Brain microvascular endothelial cell (primary cell): ENCODE measurements around the gene RPL27A.

Experiments used
- DNase-seq: peaks from one replicate; pipeline ENCODE4 v3.0.0-alpha.2; 2020
- H3K27ac ChIP-seq: fragments of 250-450 bp; sonication (Bioruptor Pico); 2 replicates; pipeline ENCODE4 v1.5.1; 2020; ENCODE audit warnings: mild to moderate bottlenecking, moderate library complexity
- H3K27me3 ChIP-seq: fragments of 250-450 bp; sonication (Bioruptor Pico); replicated peaks from 2 replicates; pipeline ENCODE4 v1.5.1; 2020; ENCODE audit warnings: mild to moderate bottlenecking
- H3K36me3 ChIP-seq: fragments of 250-450 bp; sonication (Bioruptor Pico); replicated peaks from 2 replicates; pipeline ENCODE4 v1.5.1; 2020; ENCODE audit warnings: mild to moderate bottlenecking
- H3K4me3 ChIP-seq: 2 replicates; pipeline ENCODE4 v1.5.1; 2011; ENCODE audit warnings: low read depth, mild to moderate bottlenecking, control low read depth, low read length, moderate library complexity
- CTCF ChIP-seq: IDR thresholded peaks from 2 replicates; pipeline ENCODE4 v1.5.1; 2011; ENCODE audit warnings: low read depth, mild to moderate bottlenecking, moderate library complexity, low read length, control low read depth, inconsistent platforms; ENCODE audit errors: missing control alignments
- in situ Hi-C: cut with HindIII; loops from 2 replicates; pipeline ENCODE4 v1.10.0; 2017; ENCODE audit warnings: low sequenced_read_pairs, low pct_ligation_motif_present

The RPL27A gene

GRCh38 chr11:8684600-8685290 lies 2.2 kb downstream of the RPL27A start:
- H3K27ac ChIP-seq, result peak overlapping the region; percentile 93
- in situ Hi-C loops, result no loop called here

GRCh38 chr11:8685306-8685705 lies 2.7 kb downstream of the RPL27A start:
- in situ Hi-C loops, result no loop called here
- Histone ChIP-seq H3K36me3 (peaks cover 43% of the 10 kb centered on the region), H3K4me3 (peak overlapping the region; percentile 96), H3K27me3 (no peaks in the 10 kb centered on the region), H3K27ac (no peak overlapping the region)
- TF ChIP-seq CTCF, result no peak
- no peak for DNase-seq

More at GRCh38 chr11:8684600-8685290, 2.2 kb downstream of the RPL27A start:
- peak overlapping the region; percentile 96 for H3K4me3 ChIP-seq
- no peaks in the 10 kb centered on the region for H3K27me3 ChIP-seq
- peaks cover 41% of the 10 kb centered on the region for H3K36me3 ChIP-seq
- DNase-seq, result no peak
- no peak for TF ChIP-seq CTCF

- in situ Hi-C loops, result no loop called here
- peaks cover 43% of the 10 kb centered on the region for H3K36me3 ChIP-seq
- no peak overlapping the region for H3K27ac ChIP-seq
- no peak for TF ChIP-seq CTCF
- H3K27me3 ChIP-seq, result no peaks in the 10 kb centered on the region
- H3K4me3 ChIP-seq, result no peak overlapping the region
- no peak for DNase-seq
These were observed 3.2 kb downstream of the RPL27A start for GRCh38 chr11:8685820-8686219.

- in situ Hi-C loops, result no loop called here
- Histone ChIP-seq H3K36me3 (peaks cover 43% of the 10 kb centered on the region), H3K27ac (no peak overlapping the region), H3K27me3 (no peaks in the 10 kb centered on the region), H3K4me3 (no peak overlapping the region)
- no peak for TF ChIP-seq CTCF
- no peak for DNase-seq
These were observed 3.7 kb downstream of the RPL27A start for GRCh38 chr11:8686325-8686724.

- Histone ChIP-seq H3K4me3 (peak overlapping the region; percentile 64), H3K27ac (peak overlapping the region; percentile 1), H3K27me3 (no peaks in the 10 kb centered on the region), H3K36me3 (peaks cover 52% of the 10 kb centered on the region)
- TF ChIP-seq CTCF, result peak; percentile 30
- DNase-seq, result peak; percentile 91
- in situ Hi-C loops, result no loop called here
These were observed 6.1 kb downstream of the RPL27A start for GRCh38 chr11:8688414-8689362.
